GM19239 (cell line): Measurements from ENCODE around the gene TLX1.
"Not testable (repeated sequence)": the region's sequence is repeated elsewhere in the genome, so short reads cannot be mapped to it uniquely, and the experiment has no call there.

Experiments used
- DNase-seq: peaks from one replicate; pipeline ENCODE4 v3.0.0; 2011; ENCODE audit warnings: low spot score; ENCODE audit not compliant: insufficient read length
- FAIRE-seq: peaks from 2 replicates; lab custom pipeline; 2011; peaks lifted over from hg19 to GRCh38; lab: Jason Lieb, UNC

The TLX1 gene

DNA sequence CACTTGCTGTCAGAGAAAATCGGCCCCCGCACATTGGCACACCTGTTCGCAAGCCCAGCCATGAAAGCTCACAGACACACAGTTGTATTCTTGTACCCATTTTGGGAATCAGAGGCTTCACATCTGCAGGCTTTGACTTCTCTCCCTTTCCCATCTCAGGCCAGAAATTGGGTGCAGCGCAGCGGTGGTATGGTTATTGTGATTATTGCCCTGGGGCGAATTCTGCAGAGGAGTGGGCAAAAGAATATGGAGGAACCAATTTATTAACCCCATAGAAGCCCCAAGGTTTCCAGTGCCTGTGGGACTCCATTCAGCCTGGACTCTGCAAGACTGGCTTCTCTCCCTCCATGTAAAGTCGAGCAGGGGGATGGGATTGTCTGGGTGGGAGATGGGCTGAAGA, 14.0 kb downstream of the TLX1 start:
- DNase-seq, result no peak
- FAIRE-seq, result no peak

DNA sequence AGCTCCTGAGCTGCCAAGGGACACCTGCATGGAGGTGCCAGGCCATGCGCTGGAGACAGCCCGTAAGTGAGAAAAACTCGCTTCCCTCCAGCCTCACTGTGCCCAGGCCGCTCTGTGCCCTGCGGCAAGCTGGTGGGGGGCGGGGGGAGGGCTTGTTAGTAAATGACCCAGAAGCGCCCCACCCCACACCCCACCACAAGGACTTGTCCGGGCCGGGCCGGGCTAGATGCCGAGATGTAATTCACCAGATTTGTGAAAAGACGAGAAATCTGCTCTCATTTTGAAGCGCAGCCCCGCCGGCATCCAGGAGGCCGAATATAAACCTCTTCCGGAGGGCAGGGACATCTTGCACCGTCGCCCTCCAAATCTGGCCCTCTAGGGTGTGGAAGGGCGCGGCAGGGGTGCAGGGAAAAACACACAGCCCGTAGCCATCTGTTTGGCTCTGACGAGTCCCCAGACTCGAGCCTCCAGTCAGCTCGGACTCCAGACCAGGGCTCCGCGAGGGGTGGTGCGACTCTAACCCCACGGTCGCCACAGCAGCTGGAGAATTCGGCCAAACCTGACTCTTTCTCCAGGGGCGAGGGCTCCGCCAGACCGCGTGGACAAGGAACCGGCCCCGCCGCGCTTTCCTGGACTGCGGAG, 14.8 kb downstream of the TLX1 start:
- FAIRE-seq (no peak), DNase-seq (no peak)

DNA sequence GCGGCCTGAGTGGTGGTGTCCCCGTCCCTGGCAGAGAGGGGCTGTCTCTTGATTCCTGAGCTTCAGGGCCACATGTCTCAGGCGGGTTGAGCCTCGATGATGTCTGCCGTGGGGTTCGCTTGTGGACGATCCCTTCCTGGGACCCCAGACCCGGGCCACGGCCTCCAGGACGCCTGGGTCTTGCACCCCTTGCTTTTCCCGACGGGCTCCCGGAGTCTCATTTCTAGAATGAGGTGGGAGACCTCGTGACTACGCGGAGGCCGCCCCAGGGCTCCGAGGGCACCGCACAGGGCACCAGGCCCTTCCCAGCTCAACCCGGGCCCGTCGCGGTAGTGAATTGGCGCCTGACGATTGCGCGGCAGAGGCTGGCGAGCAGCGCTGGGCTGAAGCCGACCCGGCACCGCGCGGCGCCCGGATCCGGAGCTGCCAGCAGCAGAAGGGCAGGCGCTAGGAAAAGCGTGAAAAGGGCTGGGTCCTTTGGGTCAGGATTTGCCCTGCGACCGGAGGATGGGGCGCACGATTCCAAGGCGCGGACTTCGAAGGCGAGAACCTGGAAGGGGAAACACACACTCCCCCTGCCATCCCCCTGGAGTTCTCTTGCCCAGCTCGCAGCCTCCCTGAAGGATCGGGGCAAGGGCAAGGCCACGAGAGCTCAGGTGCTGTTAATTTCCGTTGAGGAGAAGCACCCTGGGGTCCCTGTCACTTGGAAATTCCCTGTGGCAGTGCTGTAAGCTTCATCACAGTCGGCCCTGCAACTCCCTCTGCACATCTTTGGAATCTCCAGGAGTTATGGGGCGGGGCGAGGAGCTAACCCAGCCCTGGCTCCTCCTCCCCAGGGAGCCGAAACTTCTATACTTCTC, 15.5 kb downstream of the TLX1 start:
- DNase-seq (no peak), FAIRE-seq (no peak)

DNA sequence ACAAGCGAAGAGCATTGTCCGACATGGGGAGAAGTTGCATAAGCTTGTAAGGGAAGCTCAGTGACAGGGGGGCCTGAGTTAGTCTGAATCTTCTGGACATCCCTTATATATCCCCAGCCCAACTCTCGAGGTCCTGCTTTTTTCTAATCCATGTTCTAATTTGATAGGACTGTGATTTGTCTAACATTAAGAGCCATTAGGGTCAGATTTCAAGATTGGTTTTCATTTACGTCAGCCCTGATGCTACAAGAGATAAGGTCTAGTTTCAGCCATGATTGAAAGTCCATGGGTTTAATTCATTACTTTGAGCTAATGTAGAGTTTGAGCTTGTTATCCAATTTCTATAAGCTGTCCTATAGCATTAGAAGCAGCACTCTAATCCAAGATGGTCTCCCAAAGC, 20.3 kb downstream of the TLX1 start:
- DNase-seq (no peak), FAIRE-seq (no peak)

DNA sequence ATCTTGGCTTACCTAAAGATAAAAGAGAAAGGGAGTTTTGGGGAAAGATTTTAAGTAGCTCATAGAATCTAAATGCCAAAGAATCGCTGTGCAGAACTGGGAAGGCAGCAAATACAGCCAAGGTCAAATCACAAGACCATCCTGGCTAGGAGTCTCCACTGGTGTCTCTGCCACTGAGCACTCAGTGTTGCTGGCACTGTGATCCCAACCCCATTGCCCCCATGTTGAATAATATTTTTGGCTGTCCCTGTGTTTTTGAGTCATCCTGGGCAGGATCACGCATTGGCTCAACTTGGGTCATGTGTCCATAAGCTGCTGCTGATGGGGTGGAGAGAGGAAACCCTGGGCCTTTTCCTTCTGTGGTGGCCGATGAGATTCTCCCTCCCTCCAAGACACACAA, 21.2 kb downstream of the TLX1 start:
- DNase-seq, result no peak

DNA sequence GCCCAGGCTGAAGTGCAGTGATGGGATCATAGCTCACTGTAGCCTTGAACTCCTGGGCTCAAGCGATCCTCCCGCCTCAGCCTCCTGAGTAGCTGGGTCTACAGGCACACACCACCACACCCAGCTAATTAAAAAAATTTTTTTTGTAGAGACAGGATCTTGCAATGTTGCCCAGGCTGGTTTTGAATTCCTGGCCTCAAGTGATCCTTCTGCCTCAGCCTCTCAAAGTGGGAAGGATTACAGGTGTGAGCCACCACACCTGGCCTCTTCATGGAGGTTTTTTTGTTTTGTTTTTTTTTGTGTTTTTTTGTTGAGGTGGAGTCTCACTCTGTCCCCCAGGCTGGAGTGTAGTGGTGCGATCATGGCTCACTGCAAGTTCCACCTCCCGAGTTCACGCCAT, 23.4 kb downstream of the TLX1 start:
- not testable (repeated sequence) for DNase-seq, FAIRE-seq

More for the DNA sequence above, 21.2 kb downstream of the TLX1 start:
- no peak for FAIRE-seq

DNA sequence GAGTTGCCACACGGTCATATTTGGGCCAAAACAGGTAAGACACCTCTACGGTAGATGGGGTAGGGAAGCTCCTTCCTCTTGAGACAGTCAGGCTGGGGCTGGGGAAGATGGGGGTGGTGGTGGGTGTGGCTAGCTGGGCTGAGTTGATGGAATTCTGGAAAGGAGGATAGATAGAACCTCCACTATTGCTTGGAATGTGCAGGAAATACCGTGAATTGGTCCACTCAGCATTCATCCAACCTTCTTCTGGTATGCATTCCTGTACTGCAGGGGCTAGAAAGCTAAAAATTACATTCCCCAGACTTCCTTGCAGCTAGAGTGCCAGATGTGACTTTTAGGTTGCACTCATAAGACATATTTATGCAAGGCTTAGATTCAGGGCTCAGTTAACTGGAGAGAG, 24.8 kb downstream of the TLX1 start:
- FAIRE-seq, result no peak
- no peak for DNase-seq

DNA sequence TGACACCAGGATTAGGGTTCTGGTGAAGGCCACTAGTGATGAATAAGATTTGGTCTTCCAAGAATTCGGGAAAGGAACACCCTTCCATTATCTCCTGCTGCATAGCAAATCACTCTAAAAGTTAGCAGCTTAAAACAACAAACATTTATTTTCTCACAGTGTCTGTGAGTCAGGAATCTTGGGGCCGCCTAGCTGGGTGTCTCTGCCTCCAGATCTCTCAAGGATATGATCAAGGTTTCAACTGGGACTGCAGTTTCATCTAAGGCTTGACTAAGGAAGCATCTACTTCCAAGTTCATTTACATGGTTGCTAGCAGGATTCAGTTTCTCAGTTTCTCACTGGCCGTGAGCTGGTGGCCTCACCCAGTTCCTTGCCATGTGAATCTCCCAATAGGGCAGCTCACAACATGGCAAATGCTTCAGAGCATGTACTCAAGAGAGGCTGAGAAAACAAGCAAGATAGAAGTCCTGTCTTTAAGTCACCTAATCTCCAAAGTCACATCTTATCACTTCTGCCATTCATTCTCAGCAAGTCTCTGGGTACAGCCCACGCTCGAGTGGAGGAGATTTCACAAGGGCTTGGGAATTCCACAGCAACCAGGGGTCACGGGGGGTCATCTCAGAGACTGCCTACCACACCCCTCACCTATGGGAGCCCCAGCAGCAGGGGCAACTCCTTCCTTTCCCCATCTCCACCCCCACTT, 26.8 kb downstream of the TLX1 start:
- no peak for FAIRE-seq

DNA sequence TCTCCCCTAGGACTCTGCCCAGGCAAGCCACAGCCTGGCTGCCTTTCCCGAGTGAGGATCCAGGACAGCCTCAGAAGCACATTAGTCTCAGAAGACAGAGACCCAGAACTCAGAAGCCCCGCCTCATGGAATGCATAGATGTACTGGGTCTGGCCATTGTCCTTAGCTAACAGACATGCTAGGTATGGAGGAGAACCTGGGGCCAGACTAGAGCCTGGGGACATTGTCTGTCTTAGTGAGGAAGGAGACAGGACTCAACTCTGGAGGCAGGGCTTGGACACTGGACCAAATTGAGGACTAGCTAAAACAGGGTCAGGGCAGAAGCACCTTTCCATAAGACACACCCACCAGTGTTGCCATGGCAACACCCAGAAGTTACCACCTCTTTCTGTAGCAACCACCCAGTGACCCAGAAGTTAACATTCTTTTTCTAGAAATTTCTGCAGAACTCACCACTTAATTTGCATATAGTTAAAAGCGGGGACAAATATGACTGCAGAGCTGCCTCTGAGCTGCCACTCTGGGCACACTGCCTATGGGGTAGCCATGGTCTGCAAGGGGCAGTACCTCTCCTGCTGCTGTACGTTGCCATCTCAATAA, 27.5 kb downstream of the TLX1 start:
- no peak for DNase-seq

More for the DNA sequence above, 26.8 kb downstream of the TLX1 start:
- no peak for DNase-seq

DNA sequence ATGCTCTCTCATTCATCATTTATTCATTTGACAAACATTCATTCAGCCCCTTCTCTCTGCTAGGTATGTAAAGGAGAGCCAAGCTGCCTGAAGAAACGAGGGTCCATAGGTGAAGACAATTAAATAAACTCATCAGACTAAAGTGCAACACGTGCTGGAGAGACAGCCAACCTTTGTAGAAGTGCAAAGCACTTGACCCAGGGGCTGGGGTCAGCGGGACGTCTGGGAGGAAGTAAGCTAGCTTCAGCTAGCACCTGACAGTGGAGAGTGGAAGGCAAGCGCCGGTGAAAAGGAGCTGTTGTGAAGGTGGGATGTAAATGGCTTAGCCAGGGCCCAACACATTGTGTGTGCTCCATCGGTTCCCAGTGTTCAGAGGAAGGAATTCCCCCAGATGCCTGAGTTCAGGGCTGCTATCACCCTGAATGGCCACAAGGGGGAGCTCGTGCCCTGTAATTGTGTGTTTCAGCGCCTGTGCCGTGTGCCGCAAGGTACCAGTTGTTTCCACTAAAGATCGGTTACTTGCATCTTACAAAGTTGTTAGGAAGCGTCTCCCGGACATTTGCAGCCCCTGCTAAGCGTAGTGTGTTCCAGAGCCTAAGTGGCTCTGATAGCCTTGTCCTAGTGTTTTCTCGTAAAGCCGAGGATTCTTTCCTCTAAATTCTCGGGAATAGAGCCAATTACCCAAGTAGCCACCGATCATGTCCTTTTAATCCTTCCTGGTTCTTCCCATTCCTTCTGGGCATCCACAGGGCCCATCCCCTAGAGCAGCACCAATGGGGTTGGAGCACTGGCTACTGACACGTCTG, 30.6 kb downstream of the TLX1 start:
- DNase-seq (peak; percentile 66), FAIRE-seq (peak; percentile 66)

More for the DNA sequence above, 27.5 kb downstream of the TLX1 start:
- FAIRE-seq, result no peak

DNA sequence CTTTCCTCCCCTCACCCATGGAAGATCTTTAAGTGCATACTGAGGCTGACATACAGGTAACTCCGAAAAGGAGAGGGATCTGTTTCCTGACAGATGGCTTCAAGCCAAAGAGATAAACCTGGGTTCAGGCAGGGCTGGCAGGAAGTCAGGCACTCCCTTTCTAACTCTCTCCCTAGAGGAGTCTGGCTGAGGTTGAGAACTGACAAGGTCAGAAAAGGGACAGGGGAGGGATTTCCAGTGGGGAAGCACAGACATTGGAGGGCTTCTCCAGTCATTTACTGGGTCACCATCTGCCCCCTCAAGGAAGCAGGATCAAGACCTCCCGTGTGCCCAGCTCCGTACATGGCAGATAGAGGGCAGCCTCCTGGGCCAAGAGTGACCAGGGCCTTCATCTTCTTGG, 31.6 kb downstream of the TLX1 start:
- FAIRE-seq, result no peak
- DNase-seq, result no peak

DNA sequence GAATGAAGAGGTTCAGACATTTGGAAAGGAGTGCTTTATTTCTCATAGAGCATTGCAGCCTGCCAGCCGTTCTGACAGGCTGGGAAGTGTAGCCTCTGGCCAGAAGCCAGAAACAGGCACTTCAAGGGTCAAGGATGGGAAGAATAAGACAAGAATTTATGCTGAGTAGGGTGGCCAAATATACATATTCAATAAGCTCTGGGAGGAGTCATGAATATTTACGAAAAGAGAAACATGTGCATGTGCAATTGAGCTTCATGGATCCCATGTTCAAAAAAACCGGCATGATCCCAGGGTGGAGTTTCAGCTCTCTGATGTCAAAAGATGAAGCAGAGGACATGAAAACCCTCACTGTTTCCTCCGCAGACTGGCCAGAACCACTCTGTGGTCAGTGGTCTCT, 32.9 kb downstream of the TLX1 start:
- DNase-seq (no peak), FAIRE-seq (no peak)

DNA sequence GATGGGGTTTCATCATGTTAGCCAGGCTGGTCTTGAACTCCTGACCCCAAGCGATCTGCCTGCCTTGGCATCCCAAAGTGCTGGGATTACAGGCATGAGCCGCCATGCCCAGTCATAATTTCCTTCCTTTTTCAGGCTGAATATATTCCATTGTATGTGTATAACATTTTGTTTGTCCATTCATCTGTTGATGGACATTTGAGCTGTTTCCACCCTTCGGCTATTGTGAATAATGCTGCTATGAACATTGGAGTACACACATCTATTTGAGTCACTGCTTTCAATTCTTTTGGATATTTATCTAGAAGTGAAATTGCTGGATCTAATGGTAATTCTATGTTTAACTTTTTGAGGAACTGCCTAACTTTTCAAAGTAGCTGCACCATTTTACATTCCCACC, 34.6 kb downstream of the TLX1 start:
- FAIRE-seq, result no peak
- no peak for DNase-seq

DNA sequence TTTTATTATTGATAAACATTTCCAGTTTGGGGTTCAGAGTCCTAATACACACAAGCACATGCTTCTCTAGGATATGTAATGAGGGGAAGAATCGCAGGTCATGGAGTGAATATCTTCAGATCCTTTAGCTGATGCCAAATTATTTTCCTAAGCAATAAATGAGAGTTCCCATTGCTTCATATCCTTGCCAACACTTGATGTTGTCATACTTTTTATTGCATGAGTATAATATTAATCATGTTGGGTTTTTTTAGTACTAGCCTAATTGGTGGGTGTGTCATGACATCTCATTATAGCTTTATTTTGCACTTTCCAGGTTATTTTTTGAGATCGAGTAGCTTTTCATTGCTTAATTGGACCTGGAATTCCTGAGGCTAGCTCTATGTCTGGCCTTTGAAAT, 35.3 kb downstream of the TLX1 start:
- DNase-seq, result no peak
- FAIRE-seq, result no peak

DNA sequence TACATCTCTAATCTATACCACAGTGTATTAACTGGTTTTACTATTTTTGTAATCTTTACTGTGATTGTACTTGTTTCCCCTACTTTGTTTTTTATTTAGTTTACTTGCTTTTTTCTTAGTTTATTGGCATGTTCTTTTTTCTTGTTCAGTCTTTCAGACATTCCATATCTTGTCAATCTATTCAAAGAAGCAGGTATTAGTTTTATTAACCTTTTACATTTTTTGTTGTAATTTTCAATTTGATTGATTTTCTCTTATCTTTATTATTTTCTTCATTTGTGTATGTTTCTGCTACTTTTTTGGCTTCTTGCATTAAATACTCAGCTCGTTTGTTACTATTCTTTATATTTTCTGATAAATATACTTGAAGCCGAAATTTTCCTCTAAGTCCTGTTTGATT, 41.6 kb downstream of the TLX1 start:
- DNase-seq (no peak), FAIRE-seq (no peak)

DNA sequence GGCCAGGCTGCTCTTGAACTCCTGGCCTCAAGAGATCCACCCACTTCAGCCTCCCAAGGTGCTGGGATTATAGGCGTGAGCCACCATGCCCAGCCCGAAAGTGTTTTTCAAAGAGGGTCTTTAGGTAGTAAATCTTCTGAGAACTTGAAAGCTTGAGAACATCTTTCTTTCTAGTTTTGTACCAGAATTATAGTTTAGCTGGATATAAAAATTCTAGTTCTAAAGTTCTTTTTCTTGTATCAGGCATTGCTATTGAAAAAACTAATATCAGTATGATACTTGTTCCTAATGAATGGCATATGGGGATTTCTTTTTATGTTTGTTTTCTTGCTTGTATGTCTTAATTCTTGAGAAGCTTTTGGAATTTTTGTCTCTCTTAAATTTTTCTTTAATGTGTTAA, 43.2 kb downstream of the TLX1 start:
- DNase-seq (no peak), FAIRE-seq (no peak)

DNA sequence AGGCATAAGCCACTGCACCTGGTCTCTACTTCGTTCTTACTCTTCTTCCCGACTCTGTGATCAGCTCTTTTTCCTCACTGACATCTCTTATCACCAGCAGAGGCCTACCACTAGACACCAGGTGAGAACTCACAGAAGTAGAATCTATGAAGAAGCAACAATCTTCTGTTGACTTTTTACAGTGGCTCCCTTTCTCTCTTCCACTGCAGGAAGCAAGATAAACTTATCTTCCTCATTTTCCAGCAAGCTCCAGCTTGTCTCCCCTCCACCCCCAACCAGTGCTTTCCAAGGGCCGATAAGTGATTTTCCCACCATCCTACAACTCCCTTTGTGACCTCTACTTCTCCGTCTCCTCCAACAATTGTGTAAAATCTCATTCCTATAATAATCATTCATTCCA, 45.5 kb downstream of the TLX1 start:
- DNase-seq (no peak), FAIRE-seq (no peak)

DNA sequence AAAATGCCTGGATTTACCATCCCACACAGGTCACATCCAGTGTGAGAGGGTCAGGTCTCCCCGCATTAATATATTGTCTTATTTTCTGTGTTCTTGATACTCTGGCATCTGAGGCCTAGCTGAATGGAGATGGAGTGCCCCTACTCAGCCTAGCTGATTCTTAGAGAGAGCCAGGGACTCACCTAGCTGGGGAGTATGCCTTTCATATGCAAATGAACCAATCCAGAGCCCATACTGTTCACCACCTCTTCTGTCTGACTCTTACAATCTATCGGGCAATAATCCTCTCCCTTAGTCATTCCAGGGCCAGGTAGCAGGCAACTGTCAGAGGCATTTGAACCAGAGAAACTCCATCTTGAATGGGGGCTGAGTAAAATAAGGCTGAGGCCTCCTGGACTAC, 51.8 kb downstream of the TLX1 start:
- no peak for FAIRE-seq
- DNase-seq, result no peak

DNA sequence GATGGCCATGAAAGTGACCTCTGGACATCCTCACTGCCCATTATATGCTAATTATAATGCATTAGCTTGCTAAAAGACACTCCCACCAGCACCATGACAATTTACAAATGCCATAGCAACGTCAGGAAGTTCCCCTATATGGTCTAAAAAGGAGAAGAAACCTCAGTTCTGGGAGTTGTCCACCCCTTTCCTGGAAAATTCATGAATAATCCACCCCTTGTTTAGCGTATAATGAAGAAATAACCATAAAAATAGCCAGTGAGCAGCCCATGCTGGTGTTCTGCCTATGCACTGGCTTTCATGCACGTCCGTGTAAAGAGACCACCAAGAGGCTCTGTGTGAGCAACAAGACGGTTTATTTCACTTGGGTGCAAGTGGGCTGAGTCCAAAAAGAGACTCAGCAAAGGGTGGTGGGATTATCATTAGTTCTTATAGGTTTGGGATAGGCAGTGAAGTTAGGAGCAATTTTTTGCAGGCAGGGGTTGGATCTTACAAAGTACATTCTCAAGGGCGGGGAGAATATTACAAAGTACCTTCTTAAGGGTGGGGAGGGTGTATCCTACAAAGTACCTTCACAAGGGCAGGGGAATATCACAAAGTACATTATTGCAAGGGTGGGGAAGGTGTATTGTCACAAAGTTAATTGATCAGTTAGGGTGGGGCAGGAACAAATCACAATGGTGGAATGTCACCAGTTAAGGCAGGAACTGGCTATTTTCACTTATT, 52.5 kb downstream of the TLX1 start:
- DNase-seq, result no peak
- no peak for FAIRE-seq
